ENCODE data around the gene KLHL3.

Gene KLHL3

GRCh38 chr5:137715456-137715855, 20.4 kb downstream of the KLHL3 start:
- no peak overlapping the region for H3K27ac Mint-ChIP-seq (ENCODE audit: low read depth)
- no peak overlapping the region for H3K4me3 Mint-ChIP-seq
- DNase-seq (ENCODE audit: low spot score in 2 of 2): no peak
- no peak for ATAC-seq (replicated peaks; ENCODE audit: extremely low read depth, poor library complexity, severe bottlenecking)
- no peaks in the 10 kb centered on the region for H3K27me3 Mint-ChIP-seq
- H3K36me3 Mint-ChIP-seq (ENCODE audit: insufficient read depth): peaks cover 6% of the 10 kb centered on the region
- H3K9me3 Mint-ChIP-seq: no peaks in the 10 kb centered on the region
- no peaks in the 10 kb centered on the region for H3K4me1 Mint-ChIP-seq

GRCh38 chr5:137714946-137715345, 20.9 kb downstream of the KLHL3 start:
- H3K27ac Mint-ChIP-seq (ENCODE audit: low read depth): no peak overlapping the region
- peaks cover 6% of the 10 kb centered on the region for H3K36me3 Mint-ChIP-seq (ENCODE audit: insufficient read depth)
- no peak overlapping the region for H3K4me3 Mint-ChIP-seq
- no peaks in the 10 kb centered on the region for H3K27me3 Mint-ChIP-seq
- no peaks in the 10 kb centered on the region for H3K9me3 Mint-ChIP-seq
- ATAC-seq (replicated peaks; ENCODE audit: extremely low read depth, poor library complexity, severe bottlenecking) (no peak), DNase-seq (ENCODE audit: low spot score in 2 of 2) (no peak)
- no peaks in the 10 kb centered on the region for H3K4me1 Mint-ChIP-seq

- H3K9me3 Mint-ChIP-seq: no peaks in the 10 kb centered on the region
- H3K27ac Mint-ChIP-seq (ENCODE audit: low read depth): no peak overlapping the region
- H3K4me3 Mint-ChIP-seq: no peak overlapping the region
- peaks cover 7% of the 10 kb centered on the region for H3K36me3 Mint-ChIP-seq (ENCODE audit: insufficient read depth)
- no peaks in the 10 kb centered on the region for H3K27me3 Mint-ChIP-seq
- no peak for ATAC-seq (replicated peaks; ENCODE audit: extremely low read depth, poor library complexity, severe bottlenecking)
- DNase-seq (ENCODE audit: low spot score in 2 of 2): no peak
- H3K4me1 Mint-ChIP-seq: no peaks in the 10 kb centered on the region
These were observed 21.4 kb downstream of the KLHL3 start for GRCh38 chr5:137714494-137714893.

- no peak overlapping the region for H3K4me3 Mint-ChIP-seq
- no peak overlapping the region for H3K27ac Mint-ChIP-seq (ENCODE audit: low read depth)
- H3K36me3 Mint-ChIP-seq (ENCODE audit: insufficient read depth): peaks cover 8% of the 10 kb centered on the region
- DNase-seq (ENCODE audit: low spot score in 2 of 2): no peak
- H3K27me3 Mint-ChIP-seq: no peaks in the 10 kb centered on the region
- no peaks in the 10 kb centered on the region for H3K4me1 Mint-ChIP-seq
- ATAC-seq (replicated peaks; ENCODE audit: extremely low read depth, poor library complexity, severe bottlenecking): no peak
- no peaks in the 10 kb centered on the region for H3K9me3 Mint-ChIP-seq
These were observed 23.7 kb downstream of the KLHL3 start for GRCh38 chr5:137712139-137712667.

- DNase-seq (ENCODE audit: low spot score in 2 of 2) (no peak), ATAC-seq (replicated peaks; ENCODE audit: extremely low read depth, poor library complexity, severe bottlenecking) (no peak)
- no peaks in the 10 kb centered on the region for H3K27me3 Mint-ChIP-seq
- H3K27ac Mint-ChIP-seq (ENCODE audit: low read depth): no peak overlapping the region
- no peaks in the 10 kb centered on the region for H3K9me3 Mint-ChIP-seq
- H3K4me3 Mint-ChIP-seq: no peak overlapping the region
- peaks cover 7% of the 10 kb centered on the region for H3K4me1 Mint-ChIP-seq
- peaks cover 11% of the 10 kb centered on the region for H3K36me3 Mint-ChIP-seq (ENCODE audit: insufficient read depth)
These were observed 25.8 kb downstream of the KLHL3 start for GRCh38 chr5:137710086-137710485.

- H3K4me3 Mint-ChIP-seq: no peak overlapping the region
- no peak for DNase-seq (ENCODE audit: low spot score in 2 of 2)
- H3K27me3 Mint-ChIP-seq: no peaks in the 10 kb centered on the region
- H3K9me3 Mint-ChIP-seq: no peaks in the 10 kb centered on the region
- H3K36me3 Mint-ChIP-seq (ENCODE audit: insufficient read depth): peaks cover 9% of the 10 kb centered on the region
- H3K4me1 Mint-ChIP-seq: peaks cover 7% of the 10 kb centered on the region
- no peak overlapping the region for H3K27ac Mint-ChIP-seq (ENCODE audit: low read depth)
- no peak for ATAC-seq (replicated peaks; ENCODE audit: extremely low read depth, poor library complexity, severe bottlenecking)
These were observed 26.9 kb downstream of the KLHL3 start for GRCh38 chr5:137708796-137709559.

- peaks cover 7% of the 10 kb centered on the region for H3K4me1 Mint-ChIP-seq
- no peaks in the 10 kb centered on the region for H3K9me3 Mint-ChIP-seq
- no peak overlapping the region for H3K27ac Mint-ChIP-seq (ENCODE audit: low read depth)
- H3K4me3 Mint-ChIP-seq: no peak overlapping the region
- H3K27me3 Mint-ChIP-seq: no peaks in the 10 kb centered on the region
- ATAC-seq (replicated peaks; ENCODE audit: extremely low read depth, poor library complexity, severe bottlenecking) (no peak), DNase-seq (ENCODE audit: low spot score in 2 of 2) (no peak)
- H3K36me3 Mint-ChIP-seq (ENCODE audit: insufficient read depth): peaks cover 11% of the 10 kb centered on the region
These were observed 27.8 kb downstream of the KLHL3 start for GRCh38 chr5:137708062-137708461.

- ATAC-seq (replicated peaks; ENCODE audit: extremely low read depth, poor library complexity, severe bottlenecking) (no peak), DNase-seq (ENCODE audit: low spot score in 2 of 2) (no peak)
- H3K9me3 Mint-ChIP-seq: no peaks in the 10 kb centered on the region
- H3K27ac Mint-ChIP-seq (ENCODE audit: low read depth): no peak overlapping the region
- no peak overlapping the region for H3K4me3 Mint-ChIP-seq
- peaks cover 11% of the 10 kb centered on the region for H3K36me3 Mint-ChIP-seq (ENCODE audit: insufficient read depth)
- H3K4me1 Mint-ChIP-seq: peaks cover 7% of the 10 kb centered on the region
- no peaks in the 10 kb centered on the region for H3K27me3 Mint-ChIP-seq
These were observed 29.0 kb downstream of the KLHL3 start for GRCh38 chr5:137706841-137707240.

- peaks cover 7% of the 10 kb centered on the region for H3K4me1 Mint-ChIP-seq
- H3K4me3 Mint-ChIP-seq: no peak overlapping the region
- ATAC-seq (replicated peaks; ENCODE audit: extremely low read depth, poor library complexity, severe bottlenecking) (no peak), DNase-seq (ENCODE audit: low spot score in 2 of 2) (no peak)
- H3K27me3 Mint-ChIP-seq: no peaks in the 10 kb centered on the region
- H3K27ac Mint-ChIP-seq (ENCODE audit: low read depth): no peak overlapping the region
- H3K9me3 Mint-ChIP-seq: no peaks in the 10 kb centered on the region
- peaks cover 9% of the 10 kb centered on the region for H3K36me3 Mint-ChIP-seq (ENCODE audit: insufficient read depth)
These were observed 30.8 kb downstream of the KLHL3 start for GRCh38 chr5:137705106-137705505.

GRCh38 chr5:137703565-137703964, 32.3 kb downstream of the KLHL3 start:
- DNase-seq (ENCODE audit: low spot score in 2 of 2) (no peak), ATAC-seq (replicated peaks; ENCODE audit: extremely low read depth, poor library complexity, severe bottlenecking) (no peak)
- Mint-ChIP-seq H3K4me3 (no peak overlapping the region), H3K9me3 (no peaks in the 10 kb centered on the region), H3K36me3 (ENCODE audit: insufficient read depth) (peaks cover 6% of the 10 kb centered on the region), H3K27me3 (no peaks in the 10 kb centered on the region), H3K4me1 (peaks cover 7% of the 10 kb centered on the region), H3K27ac (ENCODE audit: low read depth) (no peak overlapping the region)

- Mint-ChIP-seq H3K27ac (ENCODE audit: low read depth) (no peak overlapping the region), H3K4me1 (peaks cover 13% of the 10 kb centered on the region), H3K36me3 (ENCODE audit: insufficient read depth) (peaks cover 6% of the 10 kb centered on the region)
These were observed 35.6 kb downstream of the KLHL3 start for GRCh38 chr5:137700282-137700680.

GRCh38 chr5:137699336-137700281, 36.3 kb downstream of the KLHL3 start:
- Mint-ChIP-seq H3K27ac (ENCODE audit: low read depth) (peak overlapping the region; percentile 17), H3K4me3 (no peak overlapping the region), H3K4me1 (peaks cover 13% of the 10 kb centered on the region), H3K27me3 (no peaks in the 10 kb centered on the region), H3K9me3 (no peaks in the 10 kb centered on the region), H3K36me3 (ENCODE audit: insufficient read depth) (peaks cover 6% of the 10 kb centered on the region)
- ATAC-seq (replicated peaks; ENCODE audit: extremely low read depth, poor library complexity, severe bottlenecking) (no peak), DNase-seq (ENCODE audit: low spot score in 2 of 2) (no peak)

More at GRCh38 chr5:137700282-137700680, 35.6 kb downstream of the KLHL3 start:
- no peak for ATAC-seq (replicated peaks; ENCODE audit: extremely low read depth, poor library complexity, severe bottlenecking)
- Mint-ChIP-seq H3K27me3 (no peaks in the 10 kb centered on the region), H3K4me3 (no peak overlapping the region), H3K9me3 (no peaks in the 10 kb centered on the region)
- no peak for DNase-seq (ENCODE audit: low spot score in 2 of 2)
